ENCODE measurements around the gene AOPEP.

AOPEP gene

DNA sequence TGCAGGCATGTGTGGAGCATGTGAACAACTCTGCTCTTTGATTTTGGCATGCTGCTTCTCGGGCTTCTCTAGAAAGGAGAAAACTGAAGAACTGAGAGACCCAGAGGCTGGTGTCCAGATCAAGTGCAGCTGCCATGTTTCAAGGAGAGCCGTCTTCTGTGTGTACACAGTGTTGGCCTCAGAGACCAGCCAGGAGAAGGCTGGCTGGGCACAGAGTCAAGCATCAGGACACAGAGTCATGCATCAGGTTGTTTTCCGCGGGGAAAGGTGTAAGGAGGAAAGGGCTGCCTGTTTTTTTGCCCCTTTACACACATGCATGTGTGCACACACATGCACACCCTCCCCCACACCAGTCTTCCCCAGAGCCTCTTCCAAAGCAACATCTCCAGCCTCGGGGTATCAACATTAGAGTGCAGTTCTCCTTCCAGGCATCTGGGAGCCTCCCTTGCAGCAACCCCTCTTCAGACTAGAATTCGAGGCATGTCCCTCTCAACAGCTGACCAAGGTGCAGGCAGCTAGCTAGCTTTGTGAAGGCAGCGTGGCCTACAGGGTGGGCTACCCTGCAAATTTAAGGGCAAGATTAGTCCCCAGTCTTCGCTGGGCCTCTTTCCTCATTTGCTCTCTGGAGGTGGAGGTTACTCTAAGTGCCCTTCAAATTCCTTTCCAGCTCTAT, 180.9 kb downstream of the AOPEP start:
- in situ Hi-C loops (cut with MboI; ENCODE audit: low pct_unique_long_range_greater_than_20kb, low sequenced_read_pairs, unreplicated experiment) = no loop called here
- TF ChIP-seq, protein P1, sequence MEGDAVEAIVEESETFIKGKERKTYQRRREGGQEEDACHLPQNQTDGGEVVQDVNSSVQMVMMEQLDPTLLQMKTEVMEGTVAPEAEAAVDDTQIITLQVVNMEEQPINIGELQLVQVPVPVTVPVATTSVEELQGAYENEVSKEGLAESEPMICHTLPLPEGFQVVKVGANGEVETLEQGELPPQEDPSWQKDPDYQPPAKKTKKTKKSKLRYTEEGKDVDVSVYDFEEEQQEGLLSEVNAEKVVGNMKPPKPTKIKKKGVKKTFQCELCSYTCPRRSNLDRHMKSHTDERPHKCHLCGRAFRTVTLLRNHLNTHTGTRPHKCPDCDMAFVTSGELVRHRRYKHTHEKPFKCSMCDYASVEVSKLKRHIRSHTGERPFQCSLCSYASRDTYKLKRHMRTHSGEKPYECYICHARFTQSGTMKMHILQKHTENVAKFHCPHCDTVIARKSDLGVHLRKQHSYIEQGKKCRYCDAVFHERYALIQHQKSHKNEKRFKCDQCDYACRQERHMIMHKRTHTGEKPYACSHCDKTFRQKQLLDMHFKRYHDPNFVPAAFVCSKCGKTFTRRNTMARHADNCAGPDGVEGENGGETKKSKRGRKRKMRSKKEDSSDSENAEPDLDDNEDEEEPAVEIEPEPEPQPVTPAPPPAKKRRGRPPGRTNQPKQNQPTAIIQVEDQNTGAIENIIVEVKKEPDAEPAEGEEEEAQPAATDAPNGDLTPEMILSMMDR (IDR thresholded peaks at IDR 0.05; ENCODE audit: extremely low read depth, insufficient read depth, missing control alignments) = no peak
- no peak for DNase-seq (ENCODE audit: low spot score)

- no peak for DNase-seq (ENCODE audit: low spot score)
- TF ChIP-seq, protein P1 (IDR thresholded peaks at IDR 0.05; ENCODE audit: extremely low read depth, insufficient read depth, missing control alignments) = no peak
- in situ Hi-C loops (cut with MboI; ENCODE audit: low pct_unique_long_range_greater_than_20kb, low sequenced_read_pairs, unreplicated experiment) = no loop called here
Measured at GRCh38 chr9:94908011-94908563, 181.6 kb downstream of the AOPEP start.

- TF ChIP-seq, protein P1 (IDR thresholded peaks at IDR 0.05; ENCODE audit: extremely low read depth, insufficient read depth, missing control alignments) = no peak
- DNase-seq (ENCODE audit: low spot score) = no peak
- in situ Hi-C loops (cut with MboI; ENCODE audit: low pct_unique_long_range_greater_than_20kb, low sequenced_read_pairs, unreplicated experiment) = no loop called here
Measured at GRCh38 chr9:94908583-94909249, 182.2 kb downstream of the AOPEP start.

- TF ChIP-seq, protein P1 (IDR thresholded peaks at IDR 0.05; ENCODE audit: extremely low read depth, insufficient read depth, missing control alignments) = no peak
- in situ Hi-C loops (cut with MboI; ENCODE audit: low pct_unique_long_range_greater_than_20kb, low sequenced_read_pairs, unreplicated experiment) = no loop called here
- no peak for DNase-seq (ENCODE audit: low spot score)
Measured at GRCh38 chr9:94909250-94909894, 182.9 kb downstream of the AOPEP start.

- in situ Hi-C loops (cut with MboI; ENCODE audit: low pct_unique_long_range_greater_than_20kb, low sequenced_read_pairs, unreplicated experiment) = no loop called here
- TF ChIP-seq, protein P1 (IDR thresholded peaks at IDR 0.05; ENCODE audit: extremely low read depth, insufficient read depth, missing control alignments) = no peak
- no peak for DNase-seq (ENCODE audit: low spot score)
Measured at GRCh38 chr9:94909965-94910730, 183.6 kb downstream of the AOPEP start.

DNA sequence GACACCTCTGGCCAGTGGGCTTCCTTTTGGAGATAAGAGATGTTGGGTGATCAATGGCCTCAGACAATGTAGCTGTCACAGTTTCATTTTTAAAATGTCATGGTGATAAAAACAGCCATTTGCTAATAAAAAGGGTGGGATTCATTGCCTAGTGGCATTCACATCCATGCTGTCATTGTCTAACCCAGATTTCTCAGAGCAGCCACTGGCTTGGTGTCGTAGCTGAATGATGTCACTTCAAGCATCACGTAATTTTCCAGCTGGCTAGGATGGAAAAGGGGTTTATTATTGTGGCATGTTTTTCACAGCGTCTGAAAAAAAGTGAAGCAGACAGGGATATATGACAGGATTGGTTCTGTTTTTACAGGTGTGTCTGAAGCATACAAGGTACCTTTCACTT, 184.7 kb downstream of the AOPEP start:
- in situ Hi-C loops (cut with MboI; ENCODE audit: low pct_unique_long_range_greater_than_20kb, low sequenced_read_pairs, unreplicated experiment) = no loop called here
- DNase-seq (ENCODE audit: low spot score) = no peak
- TF ChIP-seq, protein P1 (IDR thresholded peaks at IDR 0.05; ENCODE audit: extremely low read depth, insufficient read depth, missing control alignments) = no peak

All from GM13977 (cell line).